HG02852 (cell line): ENCODE measurements around the gene CHPF.
A peak's percentile ranks its signal among the peaks of the same experiment; 100 is the strongest.

ENCODE experiments used
- ATAC-seq: cut with Tn5 transposase; IDR thresholded peaks from one replicate; pipeline ENCODE4 v1.9.1; 2021; ENCODE audit warnings: mild to moderate bottlenecking, moderate library complexity; ENCODE audit not compliant: unreplicated experiment

The CHPF gene

DNA sequence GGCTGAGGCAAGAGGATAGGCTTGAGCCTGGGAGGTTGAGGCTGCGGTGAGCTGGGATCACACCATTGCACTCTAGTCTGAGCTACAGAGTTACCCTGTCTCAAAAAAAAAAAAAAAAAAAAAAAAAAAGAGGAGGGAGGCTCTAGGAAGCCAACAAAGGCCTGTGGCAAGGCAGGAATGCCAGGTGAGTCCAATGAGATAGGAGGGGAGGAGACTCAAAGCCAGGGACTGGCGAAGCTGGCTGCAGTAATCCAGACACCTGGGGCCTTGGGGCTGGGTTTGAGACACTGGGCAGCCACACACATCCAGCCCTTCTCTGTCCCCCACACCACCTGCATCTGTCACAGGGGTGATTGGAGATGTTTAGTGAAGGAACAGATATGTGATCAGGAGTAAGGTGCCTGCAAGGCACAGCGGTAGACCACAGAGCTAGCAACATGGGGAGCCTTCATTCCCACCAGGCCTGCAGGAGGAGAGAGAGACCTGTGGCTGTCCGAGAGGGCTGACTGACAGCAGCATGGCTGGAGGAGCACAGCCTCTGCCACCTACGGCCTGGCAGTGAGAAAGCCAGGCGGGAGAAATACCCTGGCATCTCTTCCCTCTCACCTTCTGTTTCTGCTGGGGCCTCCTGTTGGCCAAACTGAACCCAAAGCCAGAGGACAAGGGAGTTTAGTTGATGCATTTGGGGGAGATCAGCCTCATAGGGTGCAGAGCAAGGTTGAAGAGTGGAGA lies 9.5 kb downstream of the CHPF start:
- ATAC-seq = no peak

DNA sequence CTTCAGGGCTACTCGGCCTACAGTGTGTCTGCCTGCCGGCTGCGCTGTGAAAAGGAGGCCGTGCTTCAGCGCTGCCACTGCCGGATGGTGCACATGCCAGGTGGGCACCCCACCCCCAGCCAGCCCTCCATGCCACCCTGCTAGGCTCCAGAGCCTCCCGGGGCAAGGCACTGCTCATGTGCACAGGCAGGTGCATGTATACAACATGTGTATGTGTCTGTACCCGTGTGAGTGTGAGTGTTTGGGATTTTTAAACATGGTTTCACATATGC lies 11.3 kb downstream of the CHPF start:
- no peak for ATAC-seq

DNA sequence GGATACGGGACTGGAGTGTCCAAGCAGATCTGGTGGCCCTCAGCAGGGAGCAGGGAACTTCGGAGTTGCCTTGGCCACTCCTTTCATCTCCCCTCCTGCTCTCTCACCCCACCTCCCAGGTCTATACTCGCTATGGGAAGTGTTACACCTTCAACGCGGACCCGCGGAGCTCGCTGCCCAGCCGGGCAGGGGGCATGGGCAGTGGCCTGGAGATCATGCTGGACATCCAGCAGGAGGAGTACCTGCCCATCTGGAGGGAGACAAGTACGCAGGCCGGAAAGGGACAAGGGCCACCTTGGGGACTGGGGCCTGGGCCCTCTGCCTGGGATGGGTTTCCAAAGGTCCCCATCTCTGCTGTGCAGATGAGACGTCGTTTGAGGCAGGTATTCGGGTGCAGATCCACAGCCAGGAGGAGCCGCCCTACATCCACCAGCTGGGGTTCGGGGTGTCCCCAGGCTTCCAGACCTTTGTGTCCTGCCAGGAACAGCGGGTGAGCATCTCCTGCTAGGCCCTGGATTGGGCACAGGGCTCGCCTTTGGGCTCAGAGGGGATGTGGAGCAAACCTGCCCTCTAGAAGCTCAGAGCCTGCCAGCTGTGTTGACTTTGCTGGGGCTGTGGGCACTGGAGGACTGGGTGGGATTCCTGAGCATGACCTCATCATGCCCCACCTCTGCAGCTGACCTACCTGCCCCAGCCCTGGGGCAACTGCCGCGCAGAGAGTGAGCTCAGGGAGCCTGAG lies 11.8 kb downstream of the CHPF start:
- no peak for ATAC-seq

DNA sequence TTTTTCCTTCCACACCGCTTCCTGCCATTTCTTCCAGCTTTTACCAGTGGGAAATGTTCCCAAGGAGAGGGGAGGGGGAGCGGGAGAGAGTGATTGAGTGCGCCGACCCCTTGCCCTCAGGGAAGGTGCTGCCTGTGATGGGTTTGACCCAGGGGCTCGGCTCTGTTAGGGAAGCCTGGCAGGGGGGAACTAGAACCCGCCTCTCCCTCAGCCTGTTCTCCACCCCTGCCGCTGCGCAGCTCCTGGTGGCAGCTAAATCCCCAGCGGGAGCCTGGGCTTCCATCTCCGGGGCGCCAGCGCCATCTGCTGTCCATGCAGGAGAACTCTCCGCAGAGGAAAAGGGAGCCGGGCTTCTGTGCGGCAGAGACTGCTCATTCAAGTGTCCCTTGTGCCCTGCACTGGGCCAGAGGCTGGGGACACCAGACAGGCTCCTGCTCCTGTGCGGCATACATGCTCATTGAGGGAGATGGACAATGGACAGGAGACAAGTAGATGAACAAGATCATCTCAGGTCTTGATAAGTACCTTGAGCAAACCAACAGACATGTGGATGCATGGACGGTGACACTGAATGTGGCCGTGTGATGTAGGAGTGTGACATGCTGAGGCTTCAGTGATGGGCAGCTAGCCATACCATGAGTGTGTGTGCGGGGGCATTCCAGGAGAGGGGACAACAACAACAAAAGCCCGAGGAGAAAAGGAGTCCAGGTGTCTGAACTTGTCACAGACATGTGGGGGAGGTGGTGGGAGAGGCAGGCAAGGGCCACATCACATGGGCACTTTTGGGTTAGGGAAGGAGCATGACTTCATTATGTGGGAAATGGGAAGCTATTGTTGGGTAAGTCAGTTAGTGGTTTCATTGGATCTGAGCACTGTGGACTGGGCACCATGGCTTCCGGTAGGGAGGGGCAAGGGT lies 13.3 kb downstream of the CHPF start:
- ATAC-seq = peak; percentile 90

DNA sequence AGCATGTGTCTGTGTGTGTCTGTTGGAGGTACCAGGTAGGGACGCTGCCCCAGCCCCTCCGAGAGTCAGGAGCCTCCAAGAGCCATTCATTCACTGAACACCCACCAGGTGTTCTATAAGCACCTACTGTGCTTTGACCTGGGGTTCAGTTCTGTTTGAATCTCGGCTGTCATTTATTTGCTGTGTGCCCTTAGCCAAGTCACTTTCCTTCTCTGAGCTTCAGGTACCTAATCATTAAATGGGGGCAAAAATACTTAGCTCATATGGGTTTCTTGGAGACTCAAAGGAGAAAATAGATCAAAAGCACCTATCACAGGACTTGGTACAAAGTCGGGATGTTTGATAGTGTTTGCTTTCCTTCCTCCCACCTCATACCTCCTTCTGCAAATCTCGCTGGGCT lies 16.1 kb downstream of the CHPF start:
- no peak for ATAC-seq

DNA sequence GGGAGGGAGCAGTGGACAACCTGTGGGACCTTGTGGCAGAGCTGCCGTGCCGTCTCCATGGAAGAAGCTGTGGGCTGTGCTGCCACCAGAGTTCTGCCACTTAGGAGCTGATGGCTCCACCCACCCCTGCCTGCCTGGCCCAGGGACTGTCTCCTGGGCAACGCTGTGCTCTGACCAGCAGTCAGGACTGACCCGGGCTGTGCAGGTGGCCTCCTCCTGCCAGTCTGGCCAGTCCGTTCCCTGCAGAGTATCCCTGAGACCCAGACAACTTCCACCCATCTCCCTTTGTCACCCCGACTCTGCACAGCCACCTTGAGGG lies 16.6 kb downstream of the CHPF start:
- ATAC-seq = no peak

DNA sequence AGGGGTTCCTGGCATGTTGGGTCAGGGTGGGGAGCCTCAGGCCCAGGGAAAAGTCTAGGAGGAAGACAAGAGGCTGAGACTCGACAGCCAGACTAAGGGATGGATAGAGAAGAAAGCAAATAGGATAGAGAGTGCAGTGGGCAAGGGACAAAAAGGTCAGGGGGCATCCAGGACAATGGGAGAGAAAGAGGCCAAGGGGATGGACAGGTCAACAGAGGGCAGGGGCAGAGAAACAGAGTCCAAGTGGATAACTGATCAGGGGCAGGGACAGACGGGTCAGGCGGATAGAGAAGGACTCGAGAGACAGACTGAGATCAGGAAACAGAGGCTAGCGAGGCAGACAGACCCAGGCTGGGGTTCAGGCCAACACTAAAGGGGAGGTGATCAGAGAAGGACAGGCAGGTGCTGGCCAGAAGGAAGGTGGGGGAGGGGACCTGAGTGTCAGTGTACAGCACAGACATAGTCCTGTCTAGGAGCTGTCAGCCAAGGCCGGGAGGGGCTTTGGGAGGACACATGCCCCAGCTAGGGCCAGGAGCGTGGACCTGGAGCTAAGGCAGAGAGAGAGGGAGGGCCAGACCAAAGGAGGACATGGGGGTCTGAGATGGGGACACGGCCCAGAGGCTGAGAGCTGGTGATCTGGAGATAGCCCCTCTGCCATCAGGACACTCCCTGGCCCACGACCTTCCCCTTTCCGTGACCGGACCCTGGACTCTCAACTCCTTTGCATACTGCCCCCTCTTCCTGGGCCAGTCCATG lies 17.1 kb downstream of the CHPF start:
- no peak for ATAC-seq

DNA sequence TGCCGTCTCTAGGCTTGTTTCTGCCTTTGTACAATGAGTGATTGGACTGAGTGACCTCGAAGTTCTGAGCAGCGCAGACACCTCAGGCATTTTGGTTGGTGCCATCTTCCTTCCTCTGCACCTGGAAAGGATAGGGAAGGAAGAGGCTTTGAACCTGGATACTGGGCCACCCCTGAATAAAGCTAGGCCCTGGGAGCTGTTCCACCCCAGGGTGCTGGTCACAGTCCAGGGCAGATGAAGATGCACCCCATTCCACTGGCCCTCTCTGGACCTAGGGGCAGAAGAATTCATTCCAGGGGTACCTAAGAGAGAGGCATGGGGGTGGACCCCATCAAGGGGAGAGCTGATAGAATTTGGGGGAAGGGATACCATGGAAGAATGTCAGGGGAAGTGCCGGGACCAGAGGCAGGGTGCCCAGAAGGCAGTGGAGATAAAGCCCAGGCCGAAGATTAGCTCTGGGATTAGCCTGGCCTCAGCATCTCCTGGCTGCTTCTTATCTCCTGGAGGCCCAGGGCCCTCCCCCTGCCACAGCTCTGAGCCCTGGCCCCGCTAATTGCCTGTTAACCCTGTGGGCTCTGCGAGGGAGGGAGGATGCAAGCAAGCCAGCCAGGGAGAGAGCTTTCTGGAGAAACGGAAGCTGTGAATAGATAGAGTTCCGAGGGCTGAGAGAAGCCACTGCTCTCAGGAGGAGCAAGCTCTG lies 17.9 kb downstream of the CHPF start:
- no peak for ATAC-seq

DNA sequence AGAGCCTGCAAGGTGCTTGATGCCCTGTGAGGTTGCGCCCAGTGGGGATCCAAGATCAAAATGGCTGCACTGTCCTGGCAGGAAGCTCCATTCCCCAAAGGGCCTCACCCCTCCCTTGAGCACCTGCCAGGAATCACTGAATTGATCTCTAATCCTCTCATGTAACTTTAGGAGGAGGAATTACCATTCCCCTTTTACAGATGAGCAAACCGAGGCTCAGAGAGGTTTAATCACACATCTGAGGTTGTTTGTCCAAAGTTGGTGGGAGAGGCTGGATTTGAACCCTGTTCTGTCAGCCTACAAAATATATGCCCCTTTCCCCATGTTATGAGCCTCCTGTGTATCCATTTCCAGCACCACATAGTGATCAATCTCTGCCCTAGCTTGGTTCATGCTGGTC lies 18.8 kb downstream of the CHPF start:
- ATAC-seq = no peak

DNA sequence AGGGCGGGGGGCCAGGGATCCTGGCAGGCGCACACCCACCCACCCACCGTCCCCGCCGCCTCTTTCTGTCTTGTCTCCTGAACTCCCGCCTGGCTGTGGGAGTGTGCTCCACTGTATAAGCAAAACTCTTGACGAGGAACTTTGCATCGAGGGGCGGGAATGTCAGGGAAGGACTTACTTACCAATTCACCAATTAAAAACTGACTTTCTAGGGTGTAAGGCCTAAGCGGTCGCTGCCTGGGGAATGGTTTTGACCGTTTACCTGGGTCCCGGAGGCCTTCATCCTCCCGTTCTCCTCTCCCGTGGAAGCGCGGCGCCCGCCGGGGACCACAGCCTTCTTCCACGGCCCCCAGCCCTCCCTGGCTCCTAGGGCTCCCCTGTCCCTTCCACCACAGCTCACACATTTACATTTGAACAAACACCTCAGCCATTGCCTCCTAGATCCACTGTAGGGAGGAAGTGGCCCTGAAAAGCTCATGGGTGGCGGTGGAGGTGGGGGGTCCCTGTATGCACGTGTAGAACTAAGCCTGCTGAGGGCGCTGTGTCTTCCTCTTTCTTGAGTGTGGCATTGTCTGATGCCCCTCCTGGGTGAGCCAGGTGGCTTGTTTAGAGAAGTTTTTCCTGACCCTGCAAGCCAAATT lies 20.5 kb downstream of the CHPF start:
- no peak for ATAC-seq

DNA sequence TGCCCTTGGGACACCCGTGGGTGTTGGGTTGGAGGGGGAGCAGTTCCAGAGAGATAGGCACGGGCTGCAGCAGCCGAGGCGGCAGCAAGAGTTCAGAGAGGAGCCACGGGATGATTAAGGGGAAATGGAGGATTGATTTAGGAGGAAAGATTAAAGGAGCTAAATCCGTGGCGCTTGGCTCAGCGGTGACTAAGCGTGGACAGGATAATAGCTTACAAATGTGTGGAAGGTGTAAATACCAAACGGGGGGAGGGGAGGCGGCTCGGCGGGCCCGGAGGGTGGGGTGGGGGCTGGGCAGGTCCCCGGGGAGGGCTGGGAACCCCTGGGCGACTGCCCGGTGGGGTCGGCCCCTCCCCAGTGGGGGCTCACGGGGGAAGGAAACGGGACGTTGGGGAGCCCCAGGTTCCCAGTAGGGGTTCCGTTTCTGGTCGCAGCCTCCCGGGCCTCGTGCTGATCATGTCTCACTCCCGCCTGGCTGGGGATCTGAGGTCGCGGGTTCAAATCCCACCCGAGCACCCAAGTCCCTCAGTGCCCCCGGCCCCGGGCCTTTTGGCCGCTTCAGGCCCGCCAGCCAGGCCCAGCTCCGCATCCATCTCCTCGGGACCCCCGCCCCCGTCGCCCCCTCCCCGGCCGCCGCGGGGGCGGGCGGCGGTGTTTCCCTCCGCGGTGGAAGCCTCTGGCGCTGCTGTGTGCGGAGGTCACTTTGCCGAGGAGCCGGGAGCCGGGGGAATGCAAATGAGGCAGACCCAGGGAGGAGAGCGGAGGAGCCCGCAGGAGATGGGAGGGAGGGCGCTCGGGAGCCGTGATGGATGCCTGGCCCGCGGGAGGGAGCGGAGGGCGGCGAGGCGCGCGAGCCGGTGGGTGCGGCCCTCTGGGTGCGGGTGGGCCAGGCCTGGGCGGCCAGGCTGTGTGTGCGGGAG lies 21.2 kb downstream of the CHPF start:
- ATAC-seq = no peak

DNA sequence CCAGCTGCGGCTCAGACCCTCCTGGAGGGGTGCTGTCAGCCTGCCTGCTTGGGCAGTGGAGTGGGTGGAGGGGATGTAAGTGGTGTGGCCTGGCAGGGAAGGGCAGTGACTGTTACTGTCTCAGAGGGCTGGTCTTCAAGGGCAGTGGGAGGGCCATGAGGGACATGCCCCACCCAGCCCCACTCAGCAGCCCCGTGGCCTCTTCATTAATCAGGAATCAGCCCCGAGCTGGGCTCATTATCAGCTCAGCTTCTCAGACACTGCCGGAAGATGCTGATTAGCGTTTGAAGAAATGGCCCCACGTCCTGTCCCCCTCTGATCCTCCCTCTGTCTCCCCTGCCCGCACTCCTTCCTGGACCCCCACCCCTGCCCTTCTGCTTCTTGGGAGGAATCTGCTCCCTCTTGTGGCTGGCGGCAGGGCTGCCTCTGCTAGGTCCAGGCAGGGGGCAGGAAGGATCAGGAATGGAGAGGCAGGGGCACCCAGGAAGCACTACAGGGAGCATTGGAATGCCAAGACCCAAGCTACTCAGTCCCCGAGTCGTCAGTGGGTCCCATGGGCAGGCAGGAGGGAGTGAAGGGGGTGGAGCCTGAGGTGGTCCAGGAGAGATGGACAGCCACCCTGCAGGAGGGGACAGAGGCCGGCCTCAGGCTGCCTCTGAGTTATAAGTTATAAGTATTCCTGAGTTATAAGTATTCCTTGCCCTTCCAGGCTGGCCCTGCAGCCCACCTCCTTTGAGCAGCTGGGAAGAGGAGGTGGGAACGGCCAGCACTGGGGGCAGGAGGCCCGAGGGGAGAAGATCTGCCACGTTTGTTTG lies 22.3 kb downstream of the CHPF start:
- ATAC-seq = no peak

DNA sequence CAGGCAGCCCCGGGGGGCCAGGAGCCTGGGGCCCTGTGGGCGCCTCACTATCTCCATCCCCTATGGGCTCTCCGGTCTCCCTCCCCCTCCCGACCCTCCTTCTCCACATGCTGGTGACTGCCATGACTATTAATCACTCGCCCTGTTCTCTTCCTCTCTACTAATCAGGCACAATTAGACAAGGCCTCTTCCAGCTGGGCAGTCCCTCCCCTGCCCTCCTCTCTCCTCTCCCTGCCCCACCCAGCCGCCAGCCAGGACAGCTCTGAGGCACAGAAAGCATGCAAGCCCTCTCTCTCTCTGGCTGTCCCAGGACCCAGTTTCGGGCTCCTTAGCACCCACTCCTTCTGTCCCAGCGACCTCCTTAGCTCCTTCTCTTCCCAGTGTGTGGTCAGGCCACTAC lies 23.5 kb downstream of the CHPF start:
- no peak for ATAC-seq

DNA sequence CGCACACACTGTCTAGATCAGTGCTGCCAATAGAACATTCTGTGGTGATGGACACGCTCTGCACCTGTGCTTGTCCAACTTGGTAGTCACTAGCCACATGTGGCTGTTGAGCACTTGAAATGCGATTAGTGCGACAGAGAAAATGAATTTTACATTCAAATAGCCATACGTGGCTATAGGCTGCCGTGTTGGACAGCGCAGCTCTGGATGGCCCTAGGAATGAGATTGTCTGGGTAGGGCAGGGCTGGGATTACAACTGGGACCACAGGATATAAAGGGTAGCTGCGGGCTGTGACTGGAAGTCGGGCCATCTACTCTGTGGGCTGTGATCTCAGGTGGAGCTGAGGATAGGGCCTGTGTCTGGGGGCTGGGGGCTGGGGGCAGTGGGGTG lies 24.1 kb downstream of the CHPF start:
- ATAC-seq = no peak

DNA sequence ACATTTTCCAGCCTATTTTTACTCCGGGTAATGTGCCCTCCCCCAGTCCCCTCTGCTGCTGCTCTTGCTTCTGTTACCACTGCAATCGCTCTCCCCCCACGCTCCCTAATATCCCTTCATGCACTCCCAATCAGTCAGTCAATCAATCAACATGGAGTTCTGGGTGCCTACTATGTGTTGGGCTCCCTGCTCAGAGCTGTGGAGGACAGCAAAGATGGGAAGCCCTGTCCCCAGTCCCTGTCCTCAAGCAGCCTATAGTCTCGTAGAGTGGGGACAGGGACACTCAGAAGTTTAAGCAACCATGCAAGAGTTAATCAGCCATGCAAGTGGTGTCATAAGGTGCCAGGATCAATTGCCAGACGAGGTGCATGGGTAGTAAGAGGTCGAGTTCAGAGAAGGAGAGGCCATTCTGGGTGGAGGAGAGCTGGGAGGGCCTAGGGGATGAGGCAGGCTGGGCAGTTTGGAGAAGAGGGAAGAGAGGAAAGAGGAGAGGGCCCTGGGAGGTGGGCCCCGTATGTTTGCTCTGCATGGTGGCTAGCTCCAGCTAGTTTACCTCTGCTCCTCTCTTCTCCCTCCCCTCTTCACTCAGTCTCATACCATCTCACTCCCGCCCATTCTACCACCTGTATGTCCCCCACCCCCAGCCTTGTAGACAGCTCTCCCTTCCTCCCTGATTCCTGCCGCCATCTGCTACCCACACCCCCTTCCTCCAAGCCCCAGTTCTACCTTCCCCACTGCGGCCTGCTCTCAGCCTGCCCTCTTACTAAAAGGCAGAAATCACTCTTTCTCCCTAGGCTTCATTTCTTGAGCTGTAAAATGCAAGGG lies 25.4 kb downstream of the CHPF start:
- no peak for ATAC-seq

DNA sequence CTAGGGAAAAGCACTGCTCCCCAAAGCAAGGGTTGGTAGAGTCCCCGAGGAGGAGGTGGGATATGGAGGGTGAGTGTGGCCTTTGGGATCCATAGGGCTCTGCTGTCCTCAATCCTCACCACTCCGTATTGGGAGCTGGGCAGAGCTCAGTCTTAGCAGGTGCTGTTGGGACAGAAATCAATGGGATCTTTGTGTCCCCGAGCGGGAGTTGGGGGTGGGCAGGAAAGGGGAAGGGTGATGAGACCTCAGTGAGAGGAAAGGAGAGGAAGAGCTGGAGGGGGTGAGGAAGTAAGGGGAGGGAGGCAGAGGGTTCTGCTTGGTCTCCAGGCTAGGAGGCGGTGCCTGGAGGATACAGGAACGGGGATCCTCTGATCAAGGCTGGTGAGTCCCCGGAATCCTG lies 26.7 kb downstream of the CHPF start:
- ATAC-seq = no peak

DNA sequence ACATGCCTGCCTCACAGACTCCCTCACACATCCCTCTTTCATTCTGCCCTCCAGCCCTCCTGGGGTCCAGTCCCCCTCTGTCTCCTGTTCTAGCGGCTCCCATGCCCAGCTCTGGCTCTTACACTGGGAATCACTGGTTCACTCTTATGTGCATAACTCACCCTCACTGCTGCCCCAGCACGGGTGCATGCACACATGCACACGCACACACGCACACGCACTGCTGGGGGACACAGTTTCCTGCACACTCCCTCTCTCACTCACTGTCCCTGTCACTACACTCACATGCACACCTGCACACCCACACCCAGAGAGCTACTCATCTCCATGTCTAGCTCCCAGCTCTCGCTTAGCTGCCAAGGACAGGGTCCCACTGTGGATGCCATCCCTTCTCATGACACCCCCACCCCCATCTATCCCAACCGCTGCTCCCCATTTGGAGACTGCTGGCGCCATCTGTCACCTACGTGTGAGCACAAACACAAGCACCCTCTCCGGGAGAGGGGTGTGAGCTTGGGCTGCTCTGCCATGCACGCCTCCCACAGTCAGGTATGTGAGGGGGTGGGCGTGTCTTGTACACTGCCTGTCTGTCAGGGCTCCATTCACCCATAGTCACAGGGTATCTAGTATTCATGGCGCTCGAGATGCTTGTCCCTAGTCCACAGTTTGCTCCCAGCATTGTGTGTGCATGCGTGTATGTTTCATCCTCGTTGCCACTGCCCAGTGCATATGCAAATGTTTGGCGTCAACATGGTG lies 27.6 kb downstream of the CHPF start:
- ATAC-seq = no peak
